ENCODE results near the gene EIF2B4. TPM values are rescaled to one million over a fixed set of nuclear protein-coding genes. Genes with fewer than 3 reads are reported as not detected.
A peak's percentile ranks its signal among the peaks of the same experiment; 100 is the strongest.

Gene EIF2B4
- total and polyA plus RNA-seq, 2 of the 13 experiments (the other 11 are each of a cell fraction or from before 2014, with no cell fraction given): 91.5 to 96.4 TPM

GRCh38 chr2:27376151-27376865 lies 6.2 kb upstream of the EIF2B4 start:
- no peak for ATAC-seq
- no peak for DNase-seq (ENCODE audit: low spot score)
- 0 out of 2 replicates have a peak, but pooled peaks have one; percentile 3 for TF ChIP-seq POLR2AphosphoS5 (IDR thresholded peaks at IDR 0.05; ENCODE audit: low read depth, low read length)
- no peak for TF ChIP-seq MAFK (conservative IDR thresholded peaks at IDR 0.05 in 1 of 2, IDR thresholded peaks at IDR 0.05 in 1 of 2; ENCODE audit: low read length in 2 of 2)
- H2AFZ ChIP-seq (ENCODE audit: low read length): no peak overlapping the region
- POLR2A ChIA-PET: interaction anchor here (4.7 to 5.1 kb wide), 2 partner anchors 33 to 54 kb away, joined by 22 to 34 read pairs; partner anchors contain the start of genes MPV17 and PPM1G
- no peak overlapping the region for H3K27ac ChIP-seq (ENCODE audit: extremely low read length, insufficient read depth, low read length)
- H3K4me3 ChIP-seq (replicated peaks in 1 of 3; ENCODE audit: insufficient read depth in 1 of 3, low read depth in 2 of 3, low read length in 3 of 3): no peak overlapping the region
- H3K79me2 ChIP-seq (ENCODE audit: insufficient read depth, low read length): peaks cover 24% of the 10 kb centered on the region
- CTCF ChIA-PET (ENCODE audit: low intra/inter-chr PET ratio, low total read pairs): no interaction called here
- peaks cover 46% of the 10 kb centered on the region for H3K4me1 ChIP-seq (ENCODE audit: insufficient read depth, low read length)
- H4K20me1 ChIP-seq (ENCODE audit: insufficient read depth, low read length): peaks cover 3% of the 10 kb centered on the region
- H3K27me3 ChIP-seq (ENCODE audit: control insufficient read depth in 1 of 2, insufficient read depth in 2 of 2, low read length in 2 of 2): no peaks in the 10 kb centered on the region; a peak in 1 of 5 replicates
- no peak overlapping the region for H3K9ac ChIP-seq (ENCODE audit: insufficient read depth, low read depth, low read length)
- H3K4me2 ChIP-seq (ENCODE audit: low read depth, low read length): no peak overlapping the region
- H3K36me3 ChIP-seq (replicated peaks in 1 of 2; ENCODE audit: control insufficient read depth in 1 of 2, insufficient read depth in 2 of 2, low read length in 2 of 2): peaks cover 36 to 65% of the 10 kb centered on the region in 2 experiments
- in situ Hi-C loops (cut with HindIII; ENCODE audit: extremely low pct_ligation_motif_present, low pct_unique_long_range_greater_than_20kb) (no loop called here), intact Hi-C loops (cut with micrococcal nuclease; ENCODE audit: unreplicated experiment) (loop anchor here (10.0 kb wide), 1 partner anchor 122 kb away; no protein-coding TSS in a partner anchor)
- no TSS peak for BruUV-seq (replicated peaks)
- FAIRE-seq: no peak
- WGBS (ENCODE audit: low lambda C conversion rate): 99% methylated on average over 15 of the region's 16 CpGs
- H3K9me3 ChIP-seq (ENCODE audit: low read length): no peaks in the 10 kb centered on the region

GRCh38 chr2:27375513-27376099 lies 5.5 kb upstream of the EIF2B4 start:
- Histone ChIP-seq H2AFZ (ENCODE audit: low read length) (no peak overlapping the region), H3K27me3 (ENCODE audit: control insufficient read depth in 1 of 2, insufficient read depth in 2 of 2, low read length in 2 of 2) (no peaks in the 10 kb centered on the region; a peak in 1 of 5 replicates), H3K4me2 (ENCODE audit: low read depth, low read length) (no peak overlapping the region), H4K20me1 (ENCODE audit: insufficient read depth, low read length) (peaks cover 3% of the 10 kb centered on the region), H3K27ac (ENCODE audit: extremely low read length, insufficient read depth, low read length) (no peak overlapping the region), H3K4me3 (replicated peaks in 1 of 3; ENCODE audit: insufficient read depth in 1 of 3, low read depth in 2 of 3, low read length in 3 of 3) (no peak overlapping the region), H3K4me1 (ENCODE audit: insufficient read depth, low read length) (peaks cover 43% of the 10 kb centered on the region), H3K79me2 (ENCODE audit: insufficient read depth, low read length) (peaks cover 31% of the 10 kb centered on the region), H3K9me3 (ENCODE audit: low read length) (no peaks in the 10 kb centered on the region), H3K36me3 (replicated peaks in 1 of 2; ENCODE audit: control insufficient read depth in 1 of 2, insufficient read depth in 2 of 2, low read length in 2 of 2) (peaks cover 33 to 60% of the 10 kb centered on the region in 2 experiments), H3K9ac (ENCODE audit: insufficient read depth, low read depth, low read length) (no peak overlapping the region)
- ChIA-PET POLR2A (interaction anchor here (1.2 to 5.1 kb wide), 2 partner anchors 22 to 34 kb away, joined by 3 to 22 read pairs; partner anchors contain the start of gene PPM1G), CTCF (ENCODE audit: low intra/inter-chr PET ratio, low total read pairs) (no interaction called here)
- TF ChIP-seq ZBTB33 (CRISPR knock-in tag; IDR thresholded peaks at IDR 0.05) (0 out of 2 replicates have a peak, but pooled peaks have one; percentile 16), ZBTB38 (CRISPR knock-in tag; IDR thresholded peaks at IDR 0.05) (0 out of 2 replicates have a peak, but pooled peaks have one; percentile 19), FOXM1 (CRISPR knock-in tag; IDR thresholded peaks at IDR 0.05) (no peak), POLR2G (IDR thresholded peaks at IDR 0.05; ENCODE audit: low read depth, low read length) (0 out of 2 replicates have a peak, but pooled peaks have one; percentile 9), PCBP1 (IDR thresholded peaks at IDR 0.05; ENCODE audit: borderline replicate concordance, low read depth, low read length) (0 out of 2 replicates have a peak, but pooled peaks have one; percentile 28), ZNF607 (CRISPR knock-in tag; IDR thresholded peaks at IDR 0.05; ENCODE audit: borderline replicate concordance) (no peak), AGO2 (optimal IDR thresholded peaks at IDR 0.05; ENCODE audit: low read depth, low read length) (peak; percentile 90)
- intact Hi-C loops (cut with micrococcal nuclease; ENCODE audit: unreplicated experiment) (loop anchor here (10.0 kb wide), 1 partner anchor 121 kb away; no protein-coding TSS in a partner anchor), in situ Hi-C loops (cut with HindIII; ENCODE audit: extremely low pct_ligation_motif_present, low pct_unique_long_range_greater_than_20kb) (no loop called here)
- no TSS peak for BruUV-seq (replicated peaks)
- ATAC-seq: no peak
- WGBS (ENCODE audit: low lambda C conversion rate): 95% methylated on average over 20 of the region's 20 CpGs
- no peak for DNase-seq (ENCODE audit: low spot score)
- FAIRE-seq: no peak
